Measurements from ENCODE around the gene YPEL3.

YPEL3 gene

GRCh38 chr16:30090610-30091331 is 5.2 kb downstream of the YPEL3 start:
- DNase-seq (ENCODE audit: low read depth in 3 of 3, low spot score in 1 of 3), result no peak

GRCh38 chr16:30088832-30089624 is 7.0 kb downstream of the YPEL3 start:
- DNase-seq (ENCODE audit: low read depth in 3 of 3, low spot score in 1 of 3), result no peak

- DNase-seq (ENCODE audit: low read depth in 3 of 3, low spot score in 1 of 3), result no peak
Measured at GRCh38 chr16:30088237-30088831, 7.7 kb downstream of the YPEL3 start.

GRCh38 chr16:30087181-30087898 is 8.7 kb downstream of the YPEL3 start:
- DNase-seq (ENCODE audit: low read depth in 3 of 3, low spot score in 1 of 3), result no peak

DNA sequence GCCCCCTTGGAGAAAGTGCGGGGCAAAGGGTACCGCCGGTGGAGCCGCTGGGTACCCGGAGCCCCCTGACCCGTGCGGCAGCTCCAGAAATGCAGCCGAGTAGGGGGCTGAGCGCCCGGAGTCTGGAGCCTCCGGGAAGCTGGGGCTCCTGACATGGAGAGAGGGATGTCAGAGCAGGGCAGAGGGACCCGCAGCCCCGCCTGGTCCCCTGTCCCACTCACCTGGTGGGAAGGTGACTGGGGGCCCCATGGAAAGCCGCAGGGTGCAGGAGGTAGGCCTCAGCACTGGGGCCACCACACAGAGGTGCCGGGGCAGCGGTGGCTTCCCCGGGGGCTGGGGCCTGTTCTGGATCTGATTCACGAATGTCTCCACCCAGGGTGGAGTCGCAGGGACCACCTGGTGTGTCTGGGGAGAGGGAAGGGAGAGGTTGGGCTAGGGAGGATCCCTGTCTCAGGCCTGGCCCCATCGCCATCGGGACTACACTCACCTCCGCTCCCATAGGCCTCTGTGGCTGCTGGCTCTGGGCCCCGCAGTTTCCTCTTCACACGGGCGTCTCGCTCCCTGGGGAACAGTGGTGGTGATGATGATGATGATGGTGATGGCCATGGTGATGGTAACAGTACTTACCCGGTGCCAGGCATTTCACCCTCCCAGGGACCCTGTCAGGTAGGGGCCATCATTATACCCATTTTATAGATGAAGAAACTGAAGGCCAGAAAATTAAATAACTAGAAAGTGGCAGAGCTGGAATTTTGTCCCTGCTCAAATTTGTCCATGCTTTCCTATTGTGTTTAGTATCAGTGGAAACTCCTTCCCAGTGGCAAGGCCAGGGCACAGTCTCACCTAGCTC is 9.5 kb downstream of the YPEL3 start:
- no peak for DNase-seq (ENCODE audit: low read depth in 3 of 3, low spot score in 1 of 3)

DNA sequence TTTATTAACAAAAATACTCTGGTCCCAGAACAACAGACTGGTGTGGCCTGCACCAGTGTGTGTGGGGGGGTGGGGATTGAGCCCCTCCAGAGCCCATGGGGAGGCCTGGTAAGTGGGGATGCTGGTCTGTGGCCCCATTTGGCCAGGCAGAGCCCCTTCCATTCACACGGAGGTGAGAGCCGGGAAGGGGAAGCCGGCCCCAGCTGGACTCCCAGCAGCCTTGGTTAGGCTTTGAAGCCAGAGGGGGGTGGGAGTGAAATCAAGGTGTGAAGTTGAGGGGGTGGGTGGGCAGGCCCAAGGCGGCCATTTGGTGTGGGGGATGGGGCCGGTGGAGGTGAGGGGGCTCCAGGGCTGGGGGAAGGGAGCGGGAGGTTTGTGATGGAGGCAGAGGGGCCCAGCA is 10.2 kb downstream of the YPEL3 start:
- no peak for DNase-seq (ENCODE audit: low read depth in 3 of 3, low spot score in 1 of 3)

- no peak for DNase-seq (ENCODE audit: low read depth in 3 of 3, low spot score in 1 of 3)
Measured at GRCh38 chr16:30085247-30085646, 10.8 kb downstream of the YPEL3 start.

- no peak for DNase-seq (ENCODE audit: low read depth in 3 of 3, low spot score in 1 of 3)
Measured at GRCh38 chr16:30084816-30085159, 11.2 kb downstream of the YPEL3 start.

- DNase-seq (ENCODE audit: low read depth in 3 of 3, low spot score in 1 of 3), result no peak
Measured at GRCh38 chr16:30084096-30084815, 11.8 kb downstream of the YPEL3 start.

DNA sequence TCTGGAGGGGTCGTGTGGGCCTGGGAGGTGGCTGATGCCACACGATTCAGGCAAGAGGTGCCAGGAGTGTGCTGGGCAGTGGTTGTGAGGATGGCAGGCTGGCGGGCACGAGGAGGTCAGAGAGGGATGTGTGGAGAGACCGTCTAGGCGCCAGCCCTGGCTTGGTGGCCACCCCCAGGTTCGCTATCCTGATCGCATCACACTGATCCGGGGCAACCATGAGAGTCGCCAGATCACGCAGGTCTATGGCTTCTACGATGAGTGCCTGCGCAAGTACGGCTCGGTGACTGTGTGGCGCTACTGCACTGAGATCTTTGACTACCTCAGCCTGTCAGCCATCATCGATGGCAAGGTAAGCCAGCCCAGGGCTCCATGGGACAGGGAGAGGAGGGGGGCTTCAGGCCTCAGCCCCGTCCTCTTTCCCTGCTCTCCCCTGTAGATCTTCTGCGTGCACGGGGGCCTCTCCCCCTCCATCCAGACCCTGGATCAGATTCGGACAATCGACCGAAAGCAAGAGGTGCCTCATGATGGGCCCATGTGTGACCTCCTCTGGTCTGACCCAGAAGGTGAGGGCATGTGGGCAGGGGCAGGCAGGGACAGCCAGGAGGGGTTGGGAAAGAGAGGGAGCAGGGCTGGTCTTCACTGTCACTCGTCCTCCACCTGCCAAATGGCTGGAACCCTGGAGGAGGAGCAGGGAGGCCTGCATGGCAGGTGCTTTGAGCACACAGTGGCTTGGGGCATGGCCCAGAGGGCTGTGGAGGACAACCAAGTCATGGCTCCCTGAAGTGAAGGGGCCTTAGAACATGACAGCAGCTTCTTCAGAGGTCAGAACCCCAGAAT is 12.6 kb downstream of the YPEL3 start:
- DNase-seq (ENCODE audit: low read depth in 3 of 3, low spot score in 1 of 3), result no peak

- DNase-seq (ENCODE audit: low read depth in 3 of 3, low spot score in 1 of 3), result no peak
Measured at GRCh38 chr16:30082545-30083090, 13.4 kb downstream of the YPEL3 start.

DNA sequence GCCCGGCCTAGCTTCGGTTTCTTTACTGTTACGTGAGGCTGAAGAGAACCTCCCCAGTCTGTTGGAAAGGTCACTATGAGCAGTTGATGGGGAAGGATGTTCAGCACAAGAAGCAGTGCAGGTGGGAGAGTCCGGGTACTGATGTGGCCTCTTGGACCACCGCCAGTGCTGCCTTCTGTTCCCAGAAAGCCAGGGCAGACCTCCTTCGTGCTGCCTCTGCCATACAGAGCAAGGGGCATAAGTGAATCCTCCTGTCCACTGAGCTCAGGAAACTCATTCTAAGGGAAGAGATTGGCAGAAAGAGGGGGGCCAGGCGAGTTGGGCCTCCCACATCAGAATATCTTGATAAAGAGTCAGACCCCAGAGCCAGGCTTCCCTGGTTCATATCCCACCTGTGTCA is 16.5 kb downstream of the YPEL3 start:
- DNase-seq (ENCODE audit: low read depth in 3 of 3, low spot score in 1 of 3), result no peak

- no peak for DNase-seq (ENCODE audit: low read depth in 3 of 3, low spot score in 1 of 3)
Measured at GRCh38 chr16:30078744-30079143, 17.3 kb downstream of the YPEL3 start.

- no peak for DNase-seq (ENCODE audit: low read depth in 3 of 3, low spot score in 1 of 3)
Measured at GRCh38 chr16:30077656-30078055, 18.4 kb downstream of the YPEL3 start.

GRCh38 chr16:30076276-30076791 is 19.7 kb downstream of the YPEL3 start:
- no peak for DNase-seq (ENCODE audit: low read depth in 3 of 3, low spot score in 1 of 3)

GRCh38 chr16:30075503-30076275 is 20.3 kb downstream of the YPEL3 start, which contains the start of gene PPP4C:
Gene PPP4C, plus strand, starts transcription at chr16:30075994. Its CDS starts 384 bp downstream, at chr16:30076378.
- DNase-seq (ENCODE audit: low read depth in 3 of 3, low spot score in 1 of 3), result peak; percentile 51 to 83 (median 73)

DNA sequence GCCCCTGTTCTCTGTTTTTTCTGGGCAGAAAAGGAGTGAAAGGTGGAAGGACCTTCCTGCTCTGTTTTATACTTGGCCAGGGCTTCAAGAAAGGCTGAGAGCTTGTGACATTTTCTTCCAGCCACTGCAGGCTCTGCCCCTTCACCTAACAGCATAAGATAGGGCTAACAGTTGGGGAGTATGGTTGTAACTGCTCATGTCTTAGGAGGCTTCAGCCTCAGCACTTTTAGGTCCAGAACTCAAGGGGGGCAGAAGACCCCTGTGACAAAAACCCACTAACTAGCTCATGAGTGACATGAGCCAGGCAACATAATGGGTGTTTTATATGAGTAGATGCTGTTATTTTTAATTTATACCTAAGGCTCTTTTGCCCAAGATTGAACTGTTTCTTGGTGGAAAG is 25.5 kb downstream of the YPEL3 start:
- DNase-seq (ENCODE audit: low read depth in 3 of 3, low spot score in 1 of 3), result no peak

All from stimulated activated CD4-positive, alpha-beta T cell treated with anti-CD3 and anti-CD28 coated beads, TNF-alpha, amount 100 ng/mL, for 1 hour (primary cell).